ENCODE results near the gene CFAP119. TPM values are rescaled to one million over a fixed set of nuclear protein-coding genes. Genes with fewer than 3 reads are reported as not detected.

Gene CFAP119
- total RNA-seq, 1 donor from 2014 or later, result 8.8 TPM

DNA sequence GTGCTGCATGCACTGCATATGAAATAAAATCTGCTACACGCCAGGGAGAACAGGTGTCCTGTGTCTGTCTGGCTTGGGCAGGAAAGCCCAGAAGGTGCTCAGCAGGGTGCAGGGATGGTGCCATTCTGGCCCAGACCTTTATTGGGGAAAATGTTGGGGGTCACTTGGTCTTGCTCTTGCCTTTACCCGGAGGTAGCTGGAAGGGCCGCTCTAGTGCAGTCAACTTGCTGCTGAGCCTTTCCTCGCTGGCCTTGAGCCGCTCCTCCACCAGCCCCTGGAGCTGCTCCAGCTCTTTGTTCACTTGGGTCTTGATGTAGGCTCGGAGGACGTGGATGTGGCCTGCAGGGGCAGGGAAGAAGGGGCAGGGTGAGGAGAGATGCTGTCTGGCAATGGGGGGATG is 4.5 kb downstream of the CFAP119 start:
- Mint-ChIP-seq H3K4me1 (peaks cover 24% of the 10 kb centered on the region), H3K27me3 (no peaks in the 10 kb centered on the region), H3K9me3 (no peaks in the 10 kb centered on the region), H3K4me3 (no peak overlapping the region), H3K27ac (peak overlapping the region; percentile 18), H3K36me3 (ENCODE audit: low read depth) (peaks cover 48% of the 10 kb centered on the region)
- DNase-seq, result no peak
- no peak for ATAC-seq (ENCODE audit: low read depth)
- intact Hi-C loops (cut with micrococcal nuclease), result no loop called here
- TF ChIP-seq, protein P1, sequence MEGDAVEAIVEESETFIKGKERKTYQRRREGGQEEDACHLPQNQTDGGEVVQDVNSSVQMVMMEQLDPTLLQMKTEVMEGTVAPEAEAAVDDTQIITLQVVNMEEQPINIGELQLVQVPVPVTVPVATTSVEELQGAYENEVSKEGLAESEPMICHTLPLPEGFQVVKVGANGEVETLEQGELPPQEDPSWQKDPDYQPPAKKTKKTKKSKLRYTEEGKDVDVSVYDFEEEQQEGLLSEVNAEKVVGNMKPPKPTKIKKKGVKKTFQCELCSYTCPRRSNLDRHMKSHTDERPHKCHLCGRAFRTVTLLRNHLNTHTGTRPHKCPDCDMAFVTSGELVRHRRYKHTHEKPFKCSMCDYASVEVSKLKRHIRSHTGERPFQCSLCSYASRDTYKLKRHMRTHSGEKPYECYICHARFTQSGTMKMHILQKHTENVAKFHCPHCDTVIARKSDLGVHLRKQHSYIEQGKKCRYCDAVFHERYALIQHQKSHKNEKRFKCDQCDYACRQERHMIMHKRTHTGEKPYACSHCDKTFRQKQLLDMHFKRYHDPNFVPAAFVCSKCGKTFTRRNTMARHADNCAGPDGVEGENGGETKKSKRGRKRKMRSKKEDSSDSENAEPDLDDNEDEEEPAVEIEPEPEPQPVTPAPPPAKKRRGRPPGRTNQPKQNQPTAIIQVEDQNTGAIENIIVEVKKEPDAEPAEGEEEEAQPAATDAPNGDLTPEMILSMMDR (IDR thresholded peaks at IDR 0.05), result no peak
- POLR2A ChIA-PET, result interaction anchor here (0.6 to 0.7 kb wide), 2 partner anchors 127 to 441 kb away, joined by 3 to 6 read pairs; no protein-coding TSS in a partner anchor
- CTCF ChIA-PET, result no interaction called here

DNA sequence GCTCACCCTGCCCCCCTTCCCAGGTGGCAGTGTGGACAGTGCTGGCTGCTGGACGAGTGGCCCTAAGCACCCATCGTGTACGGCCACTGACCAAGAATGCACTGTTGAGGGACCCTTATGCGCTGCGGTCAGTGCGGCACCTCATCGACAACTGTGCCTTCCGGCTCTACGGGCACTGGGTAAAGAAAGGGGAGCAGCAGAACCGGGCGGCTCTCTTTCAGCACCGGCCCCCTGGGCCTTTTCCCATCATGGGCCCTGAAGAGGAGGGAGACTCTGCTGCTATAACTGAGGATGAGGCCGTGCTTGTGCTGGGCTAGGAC is 5.1 kb downstream of the CFAP119 start:
- DNase-seq (no peak), ATAC-seq (ENCODE audit: low read depth) (no peak)
- intact Hi-C loops (cut with micrococcal nuclease), result no loop called here
- TF ChIP-seq, protein P1 (IDR thresholded peaks at IDR 0.05), result no peak
- H3K36me3 Mint-ChIP-seq (ENCODE audit: low read depth), result peaks cover 43% of the 10 kb centered on the region
- H3K9me3 Mint-ChIP-seq, result no peaks in the 10 kb centered on the region
- no peak overlapping the region for H3K4me3 Mint-ChIP-seq
- CTCF ChIA-PET, result no interaction called here
- no peak overlapping the region for H3K27ac Mint-ChIP-seq
- H3K27me3 Mint-ChIP-seq, result no peaks in the 10 kb centered on the region
- H3K4me1 Mint-ChIP-seq, result peaks cover 21% of the 10 kb centered on the region
- POLR2A ChIA-PET, result no interaction called here

DNA sequence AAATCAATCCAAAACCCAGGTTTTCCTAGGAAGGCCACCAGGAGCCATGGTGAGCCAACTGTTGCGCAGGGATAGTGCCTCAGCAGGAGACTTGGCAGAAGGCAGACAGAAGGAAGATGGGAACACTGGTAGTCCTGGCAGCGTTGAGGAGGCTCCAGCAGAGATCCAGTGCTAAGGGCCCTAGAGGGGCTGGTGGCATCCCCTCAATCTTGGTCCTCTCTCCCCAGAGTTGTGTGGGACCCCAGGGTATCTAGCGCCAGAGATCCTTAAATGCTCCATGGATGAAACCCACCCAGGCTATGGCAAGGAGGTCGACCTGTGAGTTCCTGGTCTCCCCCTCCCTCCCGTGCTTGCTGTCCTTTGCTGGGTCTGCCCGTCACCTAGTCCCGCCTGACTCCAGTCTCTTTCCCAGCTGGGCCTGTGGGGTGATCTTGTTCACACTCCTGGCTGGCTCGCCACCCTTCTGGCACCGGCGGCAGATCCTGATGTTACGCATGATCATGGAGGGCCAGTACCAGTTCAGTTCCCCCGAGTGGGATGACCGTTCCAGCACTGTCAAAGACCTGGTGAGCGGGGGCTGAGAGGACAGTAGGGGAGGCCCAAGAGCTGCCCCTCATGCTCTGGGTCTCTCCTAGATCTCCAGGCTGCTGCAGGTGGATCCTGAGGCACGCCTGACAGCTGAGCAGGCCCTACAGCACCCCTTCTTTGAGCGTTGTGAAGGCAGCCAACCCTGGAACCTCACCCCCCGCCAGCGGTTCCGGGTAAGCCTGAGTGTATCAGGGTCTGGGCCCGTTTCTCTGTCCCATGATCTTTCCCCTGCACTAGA is 5.7 kb downstream of the CFAP119 start:
- POLR2A ChIA-PET, result no interaction called here
- no peaks in the 10 kb centered on the region for H3K9me3 Mint-ChIP-seq
- TF ChIP-seq, protein P1 (IDR thresholded peaks at IDR 0.05), result no peak
- DNase-seq, result no peak
- peaks cover 45% of the 10 kb centered on the region for H3K36me3 Mint-ChIP-seq (ENCODE audit: low read depth)
- intact Hi-C loops (cut with micrococcal nuclease), result no loop called here
- H3K27me3 Mint-ChIP-seq, result no peaks in the 10 kb centered on the region
- H3K4me1 Mint-ChIP-seq, result peaks cover 20% of the 10 kb centered on the region
- no peak overlapping the region for H3K27ac Mint-ChIP-seq
- CTCF ChIA-PET, result no interaction called here
- H3K4me3 Mint-ChIP-seq, result no peak overlapping the region
- no peak for ATAC-seq (ENCODE audit: low read depth)

DNA sequence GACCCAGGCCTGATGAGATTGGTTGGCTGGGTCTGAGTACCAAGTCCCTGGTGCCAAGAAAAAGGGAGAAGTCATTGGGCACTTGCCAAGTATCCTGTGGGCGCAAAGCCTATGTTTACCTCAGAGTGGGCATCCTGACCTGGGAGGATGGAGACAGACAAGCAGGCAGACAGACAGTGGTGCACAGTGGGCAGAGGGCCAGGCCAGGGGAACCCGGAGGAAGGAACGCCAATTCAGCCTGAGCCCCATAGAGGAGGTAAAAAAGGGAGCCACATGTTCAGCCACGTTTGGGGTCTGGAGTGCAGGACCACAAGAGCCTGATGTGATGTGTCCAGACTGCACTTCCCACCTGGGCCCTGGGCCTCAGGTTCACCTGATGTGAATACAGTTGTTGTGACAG is 8.3 kb downstream of the CFAP119 start:
- Mint-ChIP-seq H3K27ac (no peak overlapping the region), H3K4me3 (no peak overlapping the region), H3K27me3 (no peaks in the 10 kb centered on the region), H3K4me1 (peaks cover 12% of the 10 kb centered on the region), H3K36me3 (ENCODE audit: low read depth) (peaks cover 59% of the 10 kb centered on the region), H3K9me3 (no peaks in the 10 kb centered on the region)
- TF ChIP-seq, protein P1 (IDR thresholded peaks at IDR 0.05), result no peak
- intact Hi-C loops (cut with micrococcal nuclease), result no loop called here
- CTCF ChIA-PET, result no interaction called here
- ATAC-seq (ENCODE audit: low read depth) (no peak), DNase-seq (no peak)
- POLR2A ChIA-PET, result no interaction called here

DNA sequence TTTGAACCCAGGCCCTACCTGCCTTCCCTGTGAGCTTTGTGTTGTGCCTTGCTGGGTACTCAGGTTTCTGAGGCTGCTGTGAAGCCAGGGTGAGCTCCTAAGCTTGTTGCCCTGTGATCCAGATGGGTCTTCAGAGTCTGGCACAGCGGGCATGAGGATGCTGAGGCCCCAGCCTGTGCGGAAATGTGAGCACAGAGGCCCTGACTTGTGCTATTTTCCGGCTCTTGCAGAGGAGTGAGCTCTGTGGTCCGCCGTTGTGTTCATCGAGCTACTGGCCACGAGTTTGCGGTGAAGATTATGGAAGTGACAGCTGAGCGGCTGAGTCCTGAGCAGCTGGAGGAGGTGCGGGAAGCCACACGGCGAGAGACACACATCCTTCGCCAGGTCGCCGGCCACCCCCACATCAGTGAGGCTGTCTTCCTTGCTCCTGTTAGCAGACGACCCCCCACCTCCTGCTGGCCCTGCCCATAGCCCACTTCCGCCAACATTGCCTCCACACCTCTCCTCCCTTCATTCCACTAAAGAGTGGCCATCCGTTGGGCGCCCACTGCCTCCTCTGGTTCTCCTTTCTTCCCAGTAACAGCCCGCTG is 10.9 kb downstream of the CFAP119 start:
- intact Hi-C loops (cut with micrococcal nuclease), result no loop called here
- ATAC-seq (ENCODE audit: low read depth) (no peak), DNase-seq (no peak)
- POLR2A ChIA-PET, result interaction anchor here (0.6 kb wide), 1 partner anchor 1822 kb away, joined by 4 read pairs; no protein-coding TSS in a partner anchor
- peaks cover 24% of the 10 kb centered on the region for H3K4me1 Mint-ChIP-seq
- H3K9me3 Mint-ChIP-seq, result no peaks in the 10 kb centered on the region
- no peak overlapping the region for H3K4me3 Mint-ChIP-seq
- no peak overlapping the region for H3K27ac Mint-ChIP-seq
- TF ChIP-seq, protein P1 (IDR thresholded peaks at IDR 0.05), result no peak
- no peaks in the 10 kb centered on the region for H3K27me3 Mint-ChIP-seq
- CTCF ChIA-PET, result no interaction called here
- H3K36me3 Mint-ChIP-seq (ENCODE audit: low read depth), result peaks cover 48% of the 10 kb centered on the region

Data from activated B cell treated with CpG ODN at 0.5 μM for 24 hours (primary cell).